PC-3 (cell line): ENCODE data around the gene OMA1. TPM values are rescaled to one million over a fixed set of nuclear protein-coding genes. Genes with fewer than 3 reads are reported as not detected.

ENCODE experiments used
- ATAC-seq: fragments of 200-7000 bp; cut with Tn5 transposase; 2 replicates; pipeline ENCODE4 v1.9.1; 2020; ENCODE audit warnings: mild to moderate bottlenecking, moderate library complexity
- BruUV-seq: library from RNA; stranded (reverse); fragments of 400-500 nt; replicated peaks from 2 replicates; lab custom pipeline; 2021; lab: Mats Ljungman, UMichigan
- CTCF ChIA-PET: fragments of 300-600 bp; sonication (Branson Sonifier 250); formaldehyde crosslinking; loops from one replicate; lab custom pipeline; 2022; ENCODE audit warnings: antibody characterized with exemption; lab: Charles Lee
- POLR2A ChIA-PET: fragments of 300-600 bp; sonication (Branson Sonifier 250); formaldehyde crosslinking; loops from one replicate; lab custom pipeline; 2022; ENCODE audit warnings: antibody characterized with exemption; ENCODE audit not compliant: unreplicated experiment; lab: Charles Lee
- DNase-seq: peaks from one replicate; pipeline ENCODE4 v3.0.0-alpha.2; 2015
- H2AFZ ChIP-seq: fragments of 300-600 bp; sonication (generic); 2 replicates; pipeline ENCODE4 v1.6.0; 2016; ENCODE audit warnings: antibody characterized with exemption, low read length
- H3F3A ChIP-seq: fragments of 300-600 bp; sonication (generic); one replicate; pipeline ENCODE4 v1.6.0; 2017; ENCODE audit warnings: antibody characterized with exemption, low read length, control low read depth, mild to moderate bottlenecking; ENCODE audit not compliant: unreplicated experiment
- H3K27ac ChIP-seq: fragments of 300-600 bp; sonication (generic); 2 replicates; pipeline ENCODE4 v1.5.1; 2016; ENCODE audit warnings: mild to moderate bottlenecking, low read length
- H3K27me3 ChIP-seq: fragments of 300-600 bp; sonication (generic); 2 replicates; pipeline ENCODE4 v1.6.1; 2016; ENCODE audit warnings: low read length, mixed read lengths
- H3K36me3 ChIP-seq: fragments of 300-600 bp; sonication (generic); 2 replicates; pipeline ENCODE4 v1.6.1; 2016; ENCODE audit warnings: low read depth, mixed run types, low read length, mixed read lengths
- H3K4me1 ChIP-seq: fragments of 300-600 bp; sonication (generic); 2 replicates; pipeline ENCODE4 v1.5.1; 2016; ENCODE audit warnings: low read length; ENCODE audit not compliant: insufficient read depth
- H3K4me2 ChIP-seq: fragments of 300-600 bp; sonication (generic); 2 replicates; pipeline ENCODE4 v1.6.0; 2016; ENCODE audit warnings: low read length
- H3K4me3 ChIP-seq: fragments of 300-600 bp; sonication (generic); 2 replicates; pipeline ENCODE4 v1.5.1; 2016; ENCODE audit warnings: mild to moderate bottlenecking, low read length, mixed read lengths
- H3K79me2 ChIP-seq: fragments of 300-600 bp; sonication (generic); 2 replicates; pipeline ENCODE4 v1.6.1; 2017; ENCODE audit warnings: low read length, mixed read lengths
- H3K9ac ChIP-seq: fragments of 300-600 bp; sonication (generic); 2 replicates; pipeline ENCODE4 v1.6.0; 2016; ENCODE audit warnings: mild to moderate bottlenecking, low read length
- H3K9me2 ChIP-seq: fragments of 300-600 bp; sonication (generic); replicated peaks from 2 replicates; pipeline ENCODE4 v1.6.1; 2016; ENCODE audit warnings: mixed run types, low read length, mixed read lengths
- H3K9me3 ChIP-seq: fragments of 300-600 bp; sonication (generic); 2 replicates; pipeline ENCODE4 v1.6.1; 2016; ENCODE audit warnings: low read length, mixed read lengths
- H4K20me1 ChIP-seq: fragments of 300-600 bp; sonication (generic); 2 replicates; pipeline ENCODE4 v1.6.1; 2016; ENCODE audit warnings: low read length, mixed read lengths
- CTCF ChIP-seq: fragments of 300-600 bp; sonication (generic); conservative IDR thresholded peaks from 2 replicates; pipeline ENCODE4 v1.5.1; 2017; ENCODE audit warnings: antibody characterized with exemption, low read depth, mild to moderate bottlenecking, low read length
- EZH2 ChIP-seq: fragments of 300-600 bp; sonication (generic); IDR thresholded peaks from one replicate; pipeline ENCODE4 v1.6.1; 2017; ENCODE audit warnings: antibody characterized with exemption, mild to moderate bottlenecking, low read length; ENCODE audit not compliant: unreplicated experiment
- EZH2phosphoT487 ChIP-seq: fragments of 300-600 bp; sonication (generic); IDR thresholded peaks from 2 replicates; pipeline ENCODE4 v1.6.1; 2018; ENCODE audit warnings: mild to moderate bottlenecking, antibody characterized with exemption, low read length, borderline replicate concordance
- intact Hi-C: fragments of 100-400 bp; cut with micrococcal nuclease; formaldehyde crosslinking; loops from 2 replicates; pipeline ENCODE4 v1.9.0; 2023
- total RNA-seq: library from RNA; depleted of rRNA; stranded (reverse); fragments of >200 nt; gene quantifications from 2 replicates; pipeline ENCODE4 v1.2.3, GENCODE V29; 2014

OMA1 gene
- total RNA-seq, 1 experiment from 2014 or later, result 16.1 TPM

- no peak overlapping the region for H3K4me3 ChIP-seq
- ATAC-seq (no peak), DNase-seq (no peak)
- H3K36me3 ChIP-seq, result no peaks in the 10 kb centered on the region
- H3K27me3 ChIP-seq, result peaks cover 7% of the 10 kb centered on the region; the same call in 1 of the 2 replicates
- H3K4me2 ChIP-seq, result no peak overlapping the region
- no peaks in the 10 kb centered on the region for H3K9me2 ChIP-seq
- no peak overlapping the region for H3K9ac ChIP-seq
- no peaks in the 10 kb centered on the region for H3K79me2 ChIP-seq
- no peaks in the 10 kb centered on the region for H3K4me1 ChIP-seq
- no peaks in the 10 kb centered on the region for H4K20me1 ChIP-seq
- no peak overlapping the region for H2AFZ ChIP-seq
- BruUV-seq, result no TSS peak
- no peaks in the 10 kb centered on the region for H3K9me3 ChIP-seq
- intact Hi-C loops, result no loop called here
- CTCF ChIA-PET, result no interaction called here
- POLR2A ChIA-PET, result no interaction called here
- TF ChIP-seq EZH2, result no peak
- TF ChIP-seq CTCF, result no peak
- TF ChIP-seq EZH2phosphoT487, result no peak
- H3F3A ChIP-seq, result no peaks in the 10 kb centered on the region
- no peak overlapping the region for H3K27ac ChIP-seq
These were observed 86.6 kb downstream of the OMA1 start for GRCh38 chr1:58459911-58460310.

GRCh38 chr1:58457023-58457635, 89.4 kb downstream of the OMA1 start:
- Histone ChIP-seq H3K4me1 (no peaks in the 10 kb centered on the region), H3K4me3 (no peak overlapping the region), H3K9me2 (no peaks in the 10 kb centered on the region), H3K4me2 (no peak overlapping the region), H2AFZ (no peak overlapping the region), H3K79me2 (no peaks in the 10 kb centered on the region), H3K9ac (no peak overlapping the region), H4K20me1 (no peaks in the 10 kb centered on the region), H3K36me3 (no peaks in the 10 kb centered on the region), H3K9me3 (no peaks in the 10 kb centered on the region), H3F3A (no peaks in the 10 kb centered on the region), H3K27ac (no peak overlapping the region), H3K27me3 (peaks cover 10% of the 10 kb centered on the region; the same call in 1 of the 2 replicates)
- DNase-seq, result no peak
- TF ChIP-seq EZH2, result no peak
- TF ChIP-seq CTCF, result no peak
- TF ChIP-seq EZH2phosphoT487, result no peak
- POLR2A ChIA-PET, result no interaction called here
- intact Hi-C loops, result no loop called here
- no peak for ATAC-seq
- CTCF ChIA-PET, result no interaction called here
- no TSS peak for BruUV-seq

- no peak for ATAC-seq
- Histone ChIP-seq H3K4me2 (no peak overlapping the region), H3K27ac (no peak overlapping the region), H3K9me3 (no peaks in the 10 kb centered on the region), H3K9me2 (no peaks in the 10 kb centered on the region), H3K79me2 (no peaks in the 10 kb centered on the region), H3K4me1 (no peaks in the 10 kb centered on the region), H2AFZ (no peak overlapping the region), H3K27me3 (peaks cover 10% of the 10 kb centered on the region; the same call in 1 of the 2 replicates), H3K9ac (no peak overlapping the region), H3K36me3 (no peaks in the 10 kb centered on the region), H4K20me1 (no peaks in the 10 kb centered on the region), H3F3A (no peaks in the 10 kb centered on the region), H3K4me3 (no peak overlapping the region)
- intact Hi-C loops, result no loop called here
- TF ChIP-seq EZH2 (no peak), CTCF (no peak), EZH2phosphoT487 (no peak)
- no peak for DNase-seq
- CTCF ChIA-PET, result no interaction called here
- POLR2A ChIA-PET, result no interaction called here
- no TSS peak for BruUV-seq
These were observed 90.1 kb downstream of the OMA1 start for GRCh38 chr1:58456470-58456869.
